Naive thymus-derived CD4-positive, alpha-beta T cell (primary cell): Measurements from ENCODE around the gene VAV3. TPM values are rescaled to one million over a fixed set of nuclear protein-coding genes. Genes with fewer than 3 reads are reported as not detected.
A peak's percentile ranks its signal among the peaks of the same experiment; 100 is the strongest.

Experiments used
- ATAC-seq: fragments of 150-1000 bp; cut with Tn5 transposase; 2 replicates; pipeline ENCODE4 v1.10.0; 2021; ENCODE audit warnings: mild to moderate bottlenecking, moderate library complexity
- CTCF ChIA-PET: fragments of 350-600 bp; sonication (Branson Sonifier 250); formaldehyde crosslinking; loops from one replicate; lab custom pipeline; 2021; ENCODE audit warnings: antibody characterized with exemption; lab: Charles Lee
- POLR2A ChIA-PET: fragments of 350-600 bp; sonication (Branson Sonifier 250); formaldehyde crosslinking; loops from one replicate; lab custom pipeline; 2021; ENCODE audit warnings: antibody characterized with exemption, inconsistent platforms; lab: Charles Lee
- DNase-seq, 9 donors: peaks; one replicate each; pipeline versions ENCODE4 v3.0.0 to v3.0.0-alpha.2; 2020 to 2022; ENCODE audit warnings: mixed read lengths in 1 of 9
- H3K27ac ChIP-seq: one replicate; pipeline ENCODE4 v1.7.0; 2013; ENCODE audit warnings: mild to moderate bottlenecking, low read depth, low read length, moderate library complexity
- H3K27me3 ChIP-seq, 2 donors: one replicate each; pipeline ENCODE4 v1.7.0; 2013; ENCODE audit warnings: low read length in 2 of 2, mild to moderate bottlenecking in 2 of 2, moderate library complexity in 2 of 2; ENCODE audit not compliant: control insufficient read depth in 2 of 2, insufficient read depth in 2 of 2
- H3K36me3 ChIP-seq, 3 experiments: 1 replicate in 2 of 3; 2 replicates in 1 of 3; pipeline ENCODE4 v1.7.0; 2013; ENCODE audit warnings: low read length in 3 of 3, mild to moderate bottlenecking in 3 of 3, moderate library complexity in 1 of 3; ENCODE audit not compliant: insufficient read depth in 3 of 3, control insufficient read depth in 2 of 3
- H3K4me1 ChIP-seq, 2 donors: one replicate each; pipeline ENCODE4 v1.7.0; 2013; ENCODE audit warnings: low read length in 2 of 2, mild to moderate bottlenecking in 2 of 2, moderate library complexity in 1 of 2; ENCODE audit not compliant: control insufficient read depth in 2 of 2, insufficient read depth in 2 of 2
- H3K4me3 ChIP-seq: 2 replicates; pipeline ENCODE4 v1.7.0; 2013; ENCODE audit warnings: mild to moderate bottlenecking, low read length
- H3K9me3 ChIP-seq, 3 experiments: 1 replicate in 2 of 3; 2 replicates in 1 of 3; pipeline ENCODE4 v1.7.0; 2013; ENCODE audit warnings: low read length in 3 of 3; ENCODE audit not compliant: control insufficient read depth in 2 of 3
- H3K27ac Mint-ChIP-seq, 9 donors: one replicate each; pipeline ENCODE4 v1.8.0; 2020 to 2022; ENCODE audit warnings: mixed read lengths in 9 of 9, mild to moderate bottlenecking in 8 of 9, moderate library complexity in 5 of 9, inconsistent platforms in 2 of 9
- H3K27me3 Mint-ChIP-seq, 5 donors: one replicate each; pipeline ENCODE4 v1.8.0; 2021 to 2022; ENCODE audit warnings: mixed read lengths in 5 of 5, mild to moderate bottlenecking in 1 of 5
- H3K36me3 Mint-ChIP-seq, 5 donors: one replicate each; pipeline ENCODE4 v1.8.0; 2020 to 2022; ENCODE audit warnings: mixed read lengths in 5 of 5, mild to moderate bottlenecking in 3 of 5, inconsistent platforms in 1 of 5
- H3K4me1 Mint-ChIP-seq, 7 donors: one replicate each; pipeline ENCODE4 v1.8.0; 2020 to 2022; ENCODE audit warnings: mixed read lengths in 7 of 7, mild to moderate bottlenecking in 3 of 7, inconsistent platforms in 1 of 7
- H3K4me3 Mint-ChIP-seq, 10 donors: one replicate each; pipeline ENCODE4 v1.8.0; 2020 to 2022; ENCODE audit warnings: mild to moderate bottlenecking in 10 of 10, mixed read lengths in 10 of 10, moderate library complexity in 6 of 10, inconsistent platforms in 2 of 10
- H3K9me3 Mint-ChIP-seq, 11 donors: one replicate each; pipeline ENCODE4 v1.8.0; 2020 to 2022; ENCODE audit warnings: mixed read lengths in 11 of 11, mild to moderate bottlenecking in 4 of 11, inconsistent platforms in 1 of 11, moderate library complexity in 1 of 11
- intact Hi-C, 2 donors: fragments of 100-400 bp; cut with micrococcal nuclease; formaldehyde crosslinking; loops; one replicate each; pipeline ENCODE4 v1.15.1; 2023
- polyA plus RNA-seq, 2 donors: library from polyadenylated mRNA; unstranded; fragments of 300-500 nt; fragmentation: Illumina TruSeq; gene quantifications; one replicate each; pipeline ENCODE4 v1.2.3, GENCODE V29; 2021
- total RNA-seq, 6 experiments: library from RNA in 5 of 6; stranded (reverse) in 5 of 6; gene quantifications; 1 replicate in 5 of 6; 2 replicates in 1 of 6; pipeline ENCODE4 v1.2.3 and lab custom pipeline; 2021 to 2026

The VAV3 gene
- total and polyA plus RNA-seq, 7 experiments from 2014 or later: 1.3 to 23.2 (median 2.7) TPM

GRCh38 chr1:107795441-107795840 is 169.5 kb downstream of the VAV3 start:
- Mint-ChIP-seq H3K4me3 (no peak overlapping the region), H3K36me3 (peaks cover 0 to 2% (median 0%) of the 10 kb centered on the region in 5 donors), H3K4me1 (peaks cover 0 to 26% (median 14%) of the 10 kb centered on the region in 7 donors), H3K27ac (peak overlapping the region in 1 of 9 donors; percentile 19), H3K9me3 (peaks cover 0 to 2% (median 0%) of the 10 kb centered on the region in 11 donors), H3K27me3 (no peaks in the 10 kb centered on the region)
- Histone ChIP-seq H3K36me3 (no peaks in the 10 kb centered on the region), H3K27ac (no peak overlapping the region), H3K4me1 (no peaks in the 10 kb centered on the region), H3K9me3 (no peaks in the 10 kb centered on the region), H3K27me3 (no peaks in the 10 kb centered on the region), H3K4me3 (no peak overlapping the region)
- intact Hi-C loops: no loop called here
- DNase-seq (peak in 1 of 9 donors; percentile 22), ATAC-seq (peak; percentile 75)
- ChIA-PET CTCF (interaction anchor here (0.7 kb wide), 1 partner anchor 194 kb away, joined by 3 read pairs; no protein-coding TSS in a partner anchor), POLR2A (interaction anchor here (0.7 kb wide), 1 partner anchor 34 kb away, joined by 3 read pairs; no protein-coding TSS in a partner anchor)

GRCh38 chr1:107794571-107794970 is 170.4 kb downstream of the VAV3 start:
- Mint-ChIP-seq H3K9me3 (no peaks in the 10 kb centered on the region), H3K4me1 (peaks cover 3 to 33% (median 14%) of the 10 kb centered on the region in 7 donors), H3K4me3 (no peak overlapping the region), H3K36me3 (peaks cover 0 to 3% (median 0%) of the 10 kb centered on the region in 5 donors), H3K27me3 (no peaks in the 10 kb centered on the region), H3K27ac (no peak overlapping the region)
- H3K9me3 ChIP-seq: no peaks in the 10 kb centered on the region
- intact Hi-C loops: no loop called here
- no peaks in the 10 kb centered on the region for H3K27me3 ChIP-seq
- DNase-seq: no peak
- ChIA-PET POLR2A (interaction anchor here (1.4 kb wide), 1 partner anchor 9 kb away, joined by 3 read pairs; no protein-coding TSS in a partner anchor), CTCF (interaction anchor here (4.1 kb wide), 1 partner anchor 12 kb away, joined by 17 read pairs; no protein-coding TSS in a partner anchor)
- H3K36me3 ChIP-seq: no peaks in the 10 kb centered on the region
- no peak overlapping the region for H3K4me3 ChIP-seq
- H3K4me1 ChIP-seq: no peaks in the 10 kb centered on the region
- no peak for ATAC-seq
- H3K27ac ChIP-seq: no peak overlapping the region

GRCh38 chr1:107793896-107794453 is 171.0 kb downstream of the VAV3 start:
- ChIA-PET CTCF (interaction anchor here (0.9 to 4.1 kb wide), 2 partner anchors 12 to 331 kb away, joined by 3 to 17 read pairs; no protein-coding TSS in a partner anchor), POLR2A (interaction anchor here (0.8 to 1.4 kb wide), 2 partner anchors 8 to 106 kb away, joined by 3 read pairs; no protein-coding TSS in a partner anchor)
- Mint-ChIP-seq H3K36me3 (peaks cover 0 to 3% (median 0%) of the 10 kb centered on the region in 5 donors), H3K4me1 (peaks cover 6 to 38% (median 18%) of the 10 kb centered on the region in 7 donors), H3K4me3 (no peak overlapping the region), H3K27me3 (no peaks in the 10 kb centered on the region), H3K9me3 (no peaks in the 10 kb centered on the region), H3K27ac (no peak overlapping the region)
- H3K4me3 ChIP-seq: no peak overlapping the region
- no peaks in the 10 kb centered on the region for H3K4me1 ChIP-seq
- intact Hi-C loops: no loop called here
- DNase-seq: no peak
- H3K27me3 ChIP-seq: no peaks in the 10 kb centered on the region
- H3K9me3 ChIP-seq: no peaks in the 10 kb centered on the region
- no peak overlapping the region for H3K27ac ChIP-seq
- H3K36me3 ChIP-seq: no peaks in the 10 kb centered on the region
- ATAC-seq: no peak

- no peaks in the 10 kb centered on the region for H3K27me3 ChIP-seq
- ChIA-PET CTCF (interaction anchor here (4.1 kb wide), 1 partner anchor 9 kb away, joined by 17 read pairs; no protein-coding TSS in a partner anchor), POLR2A (no interaction called here)
- DNase-seq: no peak
- H3K27ac ChIP-seq: no peak overlapping the region
- Mint-ChIP-seq H3K27ac (peak overlapping the region in 2 of 9 donors; percentile 46 to 55), H3K4me3 (no peak overlapping the region), H3K27me3 (no peaks in the 10 kb centered on the region), H3K36me3 (peaks cover 0 to 3% (median 0%) of the 10 kb centered on the region in 5 donors), H3K9me3 (no peaks in the 10 kb centered on the region), H3K4me1 (peaks cover 30 to 64% (median 43%) of the 10 kb centered on the region in 7 donors)
- H3K9me3 ChIP-seq: no peaks in the 10 kb centered on the region
- no peak overlapping the region for H3K4me3 ChIP-seq
- H3K36me3 ChIP-seq: no peaks in the 10 kb centered on the region
- intact Hi-C loops: no loop called here
- no peak for ATAC-seq
- peaks cover 9 to 14% of the 10 kb centered on the region in 2 donors for H3K4me1 ChIP-seq
Observed at GRCh38 chr1:107791348-107791747, 173.6 kb downstream of the VAV3 start.

- ATAC-seq (no peak), DNase-seq (no peak)
- ChIA-PET CTCF (interaction anchor here (0.5 kb wide), 1 partner anchor 1029 kb away, joined by 4 read pairs; no protein-coding TSS in a partner anchor), POLR2A (no interaction called here)
- H3K27me3 Mint-ChIP-seq: no peaks in the 10 kb centered on the region
- Histone ChIP-seq H3K36me3 (no peaks in the 10 kb centered on the region), H3K27ac (no peak overlapping the region), H3K9me3 (no peaks in the 10 kb centered on the region), H3K4me1 (peaks cover 19 to 27% of the 10 kb centered on the region in 2 donors), H3K27me3 (no peaks in the 10 kb centered on the region), H3K4me3 (no peak overlapping the region)
- peaks cover 31 to 65% (median 47%) of the 10 kb centered on the region in 7 donors for H3K4me1 Mint-ChIP-seq
- H3K9me3 Mint-ChIP-seq: no peaks in the 10 kb centered on the region
- peak overlapping the region in 4 of 9 donors; percentile 1 to 55 (median 44) for H3K27ac Mint-ChIP-seq
- peaks cover 0 to 3% (median 0%) of the 10 kb centered on the region in 5 donors for H3K36me3 Mint-ChIP-seq
- no peak overlapping the region for H3K4me3 Mint-ChIP-seq
- intact Hi-C loops: loop anchor here (5.0 to 10.0 kb wide), 5 partner anchors 37 to 1105 kb away; no protein-coding TSS in a partner anchor
Observed at GRCh38 chr1:107789817-107790524, 175.0 kb downstream of the VAV3 start.
